H9 (cell line): ENCODE data around the gene TRRAP. TPM values are rescaled to one million over a fixed set of nuclear protein-coding genes. Genes with fewer than 3 reads are reported as not detected.

ENCODE experiments used
- DNase-seq: peaks from one replicate; pipeline ENCODE4 v3.0.0-alpha.2; 2017
- H2AFZ ChIP-seq: one replicate; pipeline ENCODE4 v1.6.1; 2013; ENCODE audit warnings: mild to moderate bottlenecking, low read length, control low read depth, moderate library complexity
- H2AK5ac ChIP-seq: 2 replicates; pipeline ENCODE4 v1.6.1; 2013; ENCODE audit warnings: low read length, control low read depth, mixed read lengths; ENCODE audit not compliant: insufficient read length
- H2BK120ac ChIP-seq: one replicate; pipeline ENCODE4 v1.6.1; 2013; ENCODE audit warnings: low read depth, mild to moderate bottlenecking, low read length, control low read depth, inconsistent platforms; ENCODE audit not compliant: poor library complexity, severe bottlenecking
- H2BK12ac ChIP-seq: 2 replicates; pipeline ENCODE4 v1.6.1; 2013; ENCODE audit warnings: low read length, control low read depth, mixed read lengths, low read depth; ENCODE audit not compliant: insufficient read length
- H2BK15ac ChIP-seq: 2 replicates; pipeline ENCODE4 v1.6.1; 2013; ENCODE audit warnings: low read depth, low read length, control low read depth
- H2BK20ac ChIP-seq: one replicate; pipeline ENCODE4 v1.6.1; 2013; ENCODE audit warnings: low read depth, mild to moderate bottlenecking, low read length, control low read depth, inconsistent platforms; ENCODE audit not compliant: poor library complexity, severe bottlenecking
- H2BK5ac ChIP-seq: 2 replicates; pipeline ENCODE4 v1.6.1; 2013; ENCODE audit warnings: low read length, control low read depth, mixed read lengths; ENCODE audit not compliant: insufficient read length
- H3K14ac ChIP-seq: 2 replicates; pipeline ENCODE4 v1.6.1; 2013; ENCODE audit warnings: low read length, control low read depth; ENCODE audit not compliant: insufficient read depth
- H3K18ac ChIP-seq: 2 replicates; pipeline ENCODE4 v1.6.1; 2013; ENCODE audit warnings: low read depth, mild to moderate bottlenecking, mixed read lengths, low read length, control low read depth; ENCODE audit not compliant: insufficient read length
- H3K23ac ChIP-seq: 2 replicates; pipeline ENCODE4 v1.6.1; 2013; ENCODE audit warnings: low read length, control low read depth, mixed read lengths, low read depth; ENCODE audit not compliant: insufficient read length
- H3K23me2 ChIP-seq: 2 replicates; pipeline ENCODE4 v1.6.1; 2013; ENCODE audit warnings: low read depth, mild to moderate bottlenecking, mixed read lengths, low read length, control low read depth; ENCODE audit not compliant: insufficient read length, poor library complexity, severe bottlenecking
- H3K27ac ChIP-seq: 2 replicates; pipeline ENCODE4 v1.5.1; 2013; ENCODE audit warnings: low read length, control low read depth, mixed read lengths, low read depth; ENCODE audit not compliant: insufficient read length
- H3K27me3 ChIP-seq: 2 replicates; pipeline ENCODE4 v1.6.1; 2013; ENCODE audit warnings: low read length, control low read depth, inconsistent platforms; ENCODE audit not compliant: insufficient read depth
- H3K4ac ChIP-seq: 2 replicates; pipeline ENCODE4 v1.6.1; 2013; ENCODE audit warnings: low read depth, mild to moderate bottlenecking, control low read depth, inconsistent platforms, low read length, moderate library complexity
- H3K4me1 ChIP-seq: 2 replicates; pipeline ENCODE4 v1.6.1; 2013; ENCODE audit warnings: low read length, control low read depth, inconsistent platforms; ENCODE audit not compliant: insufficient read depth
- H3K4me2 ChIP-seq: 2 replicates; pipeline ENCODE4 v1.6.1; 2013; ENCODE audit warnings: low read length, control low read depth, mixed read lengths; ENCODE audit not compliant: insufficient read length, insufficient read depth
- H3K56ac ChIP-seq: 2 replicates; pipeline ENCODE4 v1.6.1; 2013; ENCODE audit warnings: low read depth, mild to moderate bottlenecking, mixed read lengths, low read length, control low read depth; ENCODE audit not compliant: insufficient read length
- H3K79me1 ChIP-seq: 2 replicates; pipeline ENCODE4 v1.6.1; 2013; ENCODE audit warnings: low read depth, mild to moderate bottlenecking, moderate library complexity, low read length, control low read depth, inconsistent platforms; ENCODE audit not compliant: insufficient read depth, poor library complexity, severe bottlenecking
- H3K79me2 ChIP-seq: 2 replicates; pipeline ENCODE4 v1.6.1; 2013; ENCODE audit warnings: low read length, control low read depth, inconsistent platforms; ENCODE audit not compliant: insufficient read depth
- H3K9ac ChIP-seq: 2 replicates; pipeline ENCODE4 v1.6.1; 2013; ENCODE audit warnings: low read length, control low read depth, mixed read lengths; ENCODE audit not compliant: insufficient read length; ENCODE audit errors: extremely low read depth
- H3K9me3 ChIP-seq: one replicate; pipeline ENCODE4 v1.6.1; 2013; ENCODE audit warnings: low read depth, low read length, inconsistent platforms; ENCODE audit not compliant: control insufficient read depth
- H3T11ph ChIP-seq: one replicate; pipeline ENCODE4 v1.6.1; 2013; ENCODE audit warnings: mild to moderate bottlenecking, low read length, control low read depth, inconsistent platforms
- H4K20me1 ChIP-seq: one replicate; pipeline ENCODE4 v1.6.1; 2013; ENCODE audit not compliant: control insufficient read depth, insufficient read length, insufficient read depth
- H4K5ac ChIP-seq: 2 replicates; pipeline ENCODE4 v1.6.1; 2013; ENCODE audit warnings: low read depth, mild to moderate bottlenecking, mixed read lengths, low read length, control low read depth; ENCODE audit not compliant: insufficient read length
- H4K8ac ChIP-seq: replicated peaks from 2 replicates; pipeline ENCODE4 v1.6.1; 2013; ENCODE audit warnings: low read length, control low read depth, mixed read lengths, low read depth; ENCODE audit not compliant: insufficient read length
- H4K91ac ChIP-seq: 2 replicates; pipeline ENCODE4 v1.6.1; 2013; ENCODE audit warnings: low read depth, mild to moderate bottlenecking, moderate library complexity, mixed read lengths, low read length, control low read depth; ENCODE audit not compliant: insufficient read length
- H3K27ac Mint-ChIP-seq, 3 experiments: 2 replicates in 2 of 3; 3 replicates in 1 of 3; pipeline ENCODE4 v1.8.0; 2020 to 2021; ENCODE audit warnings: mixed read lengths in 3 of 3, mild to moderate bottlenecking in 1 of 3, moderate library complexity in 1 of 3
- H3K27me3 Mint-ChIP-seq: 2 replicates; pipeline ENCODE4 v1.8.0; 2021; ENCODE audit warnings: low read depth, mild to moderate bottlenecking, moderate library complexity, mixed read lengths
- H3K36me3 Mint-ChIP-seq, 3 experiments: 2 replicates in 2 of 3; 3 replicates in 1 of 3; pipeline ENCODE4 v1.8.0; 2020 to 2021; ENCODE audit warnings: low read depth in 3 of 3, mixed read lengths in 3 of 3; ENCODE audit not compliant: insufficient read depth in 1 of 3
- H3K4me1 Mint-ChIP-seq, 2 experiments: 2 replicates each; pipeline ENCODE4 v1.8.0; 2020; ENCODE audit warnings: mixed read lengths in 2 of 2
- H3K4me3 Mint-ChIP-seq, 2 experiments: 2 replicates in 1 of 2; 3 replicates in 1 of 2; pipeline ENCODE4 v1.8.0; 2020 to 2021; ENCODE audit warnings: mild to moderate bottlenecking in 2 of 2, mixed read lengths in 2 of 2, moderate library complexity in 1 of 2
- H3K9me3 Mint-ChIP-seq, 2 experiments: 2 replicates in 1 of 2; 3 replicates in 1 of 2; pipeline ENCODE4 v1.8.0; 2020; ENCODE audit warnings: mild to moderate bottlenecking in 2 of 2, mixed read lengths in 2 of 2, moderate library complexity in 1 of 2
- WGBS: extraction: QIAGEN DNeasy Blood & Tissue Kit; methylation state at CpG from one replicate; pipeline ENCODE4 v1.1.7; 2013; ENCODE audit warnings: missing lambda C conversion rate, low lambda C conversion rate, mixed read lengths; ENCODE audit not compliant: insufficient read length; ENCODE audit errors: extremely low coverage; 5-methylcytosine and 5-hydroxymethylcytosine counted together
- total RNA-seq: library from RNA; stranded (reverse); gene quantifications from 2 replicates; pipeline ENCODE4 v1.2.1, GENCODE V29; 2021
- TF ChIP-seq, protein P1 (sequence below): fragments of 200-600 bp; sonication (generic); conservative IDR thresholded peaks from 3 replicates; pipeline ENCODE4 v1.8.0; 2021; ENCODE audit warnings: antibody characterized with exemption, mild to moderate bottlenecking

The TRRAP gene
- total RNA-seq, 1 experiment from 2014 or later: 58.6 TPM

DNA sequence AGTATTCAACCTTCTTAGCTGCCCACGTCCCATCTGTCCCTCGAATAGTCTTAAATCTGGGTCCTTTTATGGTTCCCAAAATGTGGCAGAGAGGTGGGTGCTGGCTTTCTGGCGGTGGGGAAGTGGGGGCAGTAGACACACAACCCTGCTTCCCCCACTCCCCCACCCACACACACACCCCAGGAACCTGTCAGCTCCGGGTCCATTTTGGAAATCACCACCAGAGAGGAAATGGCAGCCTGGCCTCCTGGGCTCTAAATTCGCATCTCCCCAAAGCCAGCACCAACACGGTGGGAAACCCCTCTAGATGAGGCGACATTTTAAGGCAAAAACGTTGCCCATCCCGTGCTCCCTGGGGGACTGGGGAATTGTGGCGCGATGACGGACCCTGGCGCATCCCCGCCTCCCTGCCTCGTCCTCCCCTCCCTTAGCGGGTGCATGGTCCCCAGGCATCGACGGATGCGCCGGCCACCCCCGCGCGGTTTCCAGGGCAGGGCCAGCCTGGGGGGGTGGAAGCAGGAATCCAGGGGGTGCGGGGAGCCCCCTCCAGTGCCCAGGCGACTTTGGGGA lies 9.2 kb upstream of the TRRAP start:
- no peaks in the 10 kb centered on the region; the same call in 1 of the 2 replicates for H3K4me1 ChIP-seq
- H4K5ac ChIP-seq: no peak overlapping the region
- peak overlapping the region; percentile 34 for H3K18ac ChIP-seq
- Mint-ChIP-seq H3K27ac (no peak overlapping the region), H3K4me3 (peak overlapping the region; percentile 53 to 76), H3K9me3 (no peaks in the 10 kb centered on the region), H3K4me1 (peaks cover 5 to 19% of the 10 kb centered on the region in 2 experiments), H3K36me3 (no peaks in the 10 kb centered on the region), H3K27me3 (peaks cover 53% of the 10 kb centered on the region)
- no peaks in the 10 kb centered on the region for H3K79me1 ChIP-seq
- no peaks in the 10 kb centered on the region for H3K9me3 ChIP-seq
- H3K27me3 ChIP-seq: peaks cover 12% of the 10 kb centered on the region; the same call in 1 of the 2 replicates
- no peak overlapping the region for H3K27ac ChIP-seq
- no peak overlapping the region; the same call in 1 of the 2 replicates for H2BK15ac ChIP-seq
- no peak for DNase-seq
- H3K56ac ChIP-seq: no peak overlapping the region
- no peaks in the 10 kb centered on the region for H3K79me2 ChIP-seq
- no peak overlapping the region for H2BK20ac ChIP-seq
- no peak overlapping the region for H4K8ac ChIP-seq
- no peak overlapping the region for H2AK5ac ChIP-seq
- no CpG with 5 or more reads among the region's 25 CpGs for WGBS
- no peak overlapping the region for H4K91ac ChIP-seq
- no peak overlapping the region for H2AFZ ChIP-seq
- peak overlapping the region; percentile 89 for H3K4me2 ChIP-seq
- TF ChIP-seq, protein P1, sequence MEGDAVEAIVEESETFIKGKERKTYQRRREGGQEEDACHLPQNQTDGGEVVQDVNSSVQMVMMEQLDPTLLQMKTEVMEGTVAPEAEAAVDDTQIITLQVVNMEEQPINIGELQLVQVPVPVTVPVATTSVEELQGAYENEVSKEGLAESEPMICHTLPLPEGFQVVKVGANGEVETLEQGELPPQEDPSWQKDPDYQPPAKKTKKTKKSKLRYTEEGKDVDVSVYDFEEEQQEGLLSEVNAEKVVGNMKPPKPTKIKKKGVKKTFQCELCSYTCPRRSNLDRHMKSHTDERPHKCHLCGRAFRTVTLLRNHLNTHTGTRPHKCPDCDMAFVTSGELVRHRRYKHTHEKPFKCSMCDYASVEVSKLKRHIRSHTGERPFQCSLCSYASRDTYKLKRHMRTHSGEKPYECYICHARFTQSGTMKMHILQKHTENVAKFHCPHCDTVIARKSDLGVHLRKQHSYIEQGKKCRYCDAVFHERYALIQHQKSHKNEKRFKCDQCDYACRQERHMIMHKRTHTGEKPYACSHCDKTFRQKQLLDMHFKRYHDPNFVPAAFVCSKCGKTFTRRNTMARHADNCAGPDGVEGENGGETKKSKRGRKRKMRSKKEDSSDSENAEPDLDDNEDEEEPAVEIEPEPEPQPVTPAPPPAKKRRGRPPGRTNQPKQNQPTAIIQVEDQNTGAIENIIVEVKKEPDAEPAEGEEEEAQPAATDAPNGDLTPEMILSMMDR: no peak
- no peak overlapping the region for H3T11ph ChIP-seq
- H2BK5ac ChIP-seq: no peak overlapping the region
- H3K9ac ChIP-seq: no peak overlapping the region
- no peak overlapping the region for H2BK12ac ChIP-seq
- H3K4ac ChIP-seq: no peak overlapping the region
- H3K14ac ChIP-seq: peak overlapping the region; percentile 39; the same call in 1 of the 2 replicates
- no peak overlapping the region for H2BK120ac ChIP-seq
- H4K20me1 ChIP-seq: no peaks in the 10 kb centered on the region
- no peak overlapping the region for H3K23ac ChIP-seq
- H3K23me2 ChIP-seq: peaks cover 9% of the 10 kb centered on the region
